Chondrocyte (in vitro differentiated cells): ENCODE data around the gene NELL2. TPM values are rescaled to one million over a fixed set of nuclear protein-coding genes. Genes with fewer than 3 reads are reported as not detected.
A peak's percentile ranks its signal among the peaks of the same experiment; 100 is the strongest.
"Not testable (repeated sequence)": the region's sequence is repeated elsewhere in the genome, so short reads cannot be mapped to it uniquely, and the experiment has no call there.

Experiments
- DNase-seq: peaks from one replicate; pipeline ENCODE4 v3.0.0; 2021; ENCODE audit warnings: mixed read lengths, low spot score
- H3K27ac Mint-ChIP-seq: one replicate; pipeline ENCODE4 v1.8.0; 2021; ENCODE audit warnings: mild to moderate bottlenecking, moderate library complexity, mixed read lengths; ENCODE audit not compliant: unreplicated experiment
- H3K27me3 Mint-ChIP-seq: 2 replicates; pipeline ENCODE4 v1.8.0; 2021; ENCODE audit warnings: low read depth, mixed read lengths
- H3K36me3 Mint-ChIP-seq: 2 replicates; pipeline ENCODE4 v1.8.0; 2021; ENCODE audit warnings: low read depth, mixed read lengths
- H3K4me1 Mint-ChIP-seq: 2 replicates; pipeline ENCODE4 v1.8.0; 2021; ENCODE audit warnings: low read depth, mild to moderate bottlenecking, mixed read lengths
- H3K4me3 Mint-ChIP-seq: one replicate; pipeline ENCODE4 v1.8.0; 2021; ENCODE audit warnings: mild to moderate bottlenecking, moderate library complexity, mixed read lengths; ENCODE audit not compliant: unreplicated experiment
- H3K9me3 Mint-ChIP-seq: 2 replicates; pipeline ENCODE4 v1.8.0; 2021; ENCODE audit warnings: low read depth, mixed read lengths
- CTCF ChIP-seq: fragments of 200-600 bp; sonication (generic); IDR thresholded peaks from 2 replicates; pipeline ENCODE4 v1.5.0; 2021; ENCODE audit warnings: antibody characterized with exemption, mild to moderate bottlenecking, moderate library complexity
- total RNA-seq: library from RNA; stranded (reverse); gene quantifications from 3 replicates; pipeline ENCODE4 v1.2.1, GENCODE V29; 2021

The NELL2 gene
- total RNA-seq, 1 donor from 2014 or later = not detected

DNA sequence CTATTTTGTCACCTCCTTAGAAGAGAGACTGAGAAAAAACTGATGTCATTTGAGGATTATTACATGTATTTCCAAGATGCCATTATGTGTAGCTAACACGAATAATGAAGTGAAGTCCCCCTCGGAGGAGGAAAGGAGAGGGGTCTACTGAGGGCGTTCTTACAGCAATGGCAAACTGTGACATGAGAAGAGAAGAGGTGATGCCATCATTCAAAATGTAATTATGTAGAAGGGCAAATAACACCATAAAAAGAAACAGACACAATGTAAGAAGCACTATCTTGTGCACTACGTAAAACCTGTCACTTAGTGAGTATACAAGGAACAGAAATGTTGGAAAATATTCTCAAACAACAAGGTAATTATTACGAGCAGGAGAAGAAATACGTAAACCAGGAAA is 126.5 kb downstream of the NELL2 start:
- no peaks in the 10 kb centered on the region for H3K36me3 Mint-ChIP-seq
- no peak for DNase-seq
- H3K4me3 Mint-ChIP-seq = no peak overlapping the region
- no peak for TF ChIP-seq CTCF
- H3K9me3 Mint-ChIP-seq = peaks cover 3% of the 10 kb centered on the region
- H3K4me1 Mint-ChIP-seq = peaks cover 10% of the 10 kb centered on the region
- H3K27ac Mint-ChIP-seq = no peak overlapping the region
- H3K27me3 Mint-ChIP-seq = peaks cover 2% of the 10 kb centered on the region

DNA sequence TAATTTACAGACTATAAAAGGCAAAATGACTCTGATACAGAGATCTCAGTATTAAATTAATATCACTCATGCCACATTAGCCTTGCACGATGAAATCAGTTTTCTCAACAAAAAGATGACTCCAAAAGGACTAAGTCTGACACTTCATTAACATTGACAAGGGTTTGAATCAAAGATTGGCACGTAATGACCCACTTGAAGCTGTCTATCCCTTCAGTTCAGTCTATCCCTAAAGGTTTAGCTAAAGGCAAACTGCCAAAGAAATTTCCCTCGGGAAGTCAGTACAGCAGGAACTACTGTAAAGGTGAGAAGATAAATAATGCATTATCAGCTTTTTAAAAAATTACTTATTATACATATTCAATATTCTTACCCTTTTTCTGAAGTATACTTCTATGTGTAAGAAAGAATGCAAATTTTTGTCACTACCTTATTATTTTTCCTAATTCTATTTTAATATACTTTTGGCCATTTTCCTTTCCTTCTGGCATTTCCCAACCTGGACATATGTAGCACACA is 127.1 kb downstream of the NELL2 start:
- H3K27ac Mint-ChIP-seq = no peak overlapping the region
- peaks cover 10% of the 10 kb centered on the region for H3K4me1 Mint-ChIP-seq

GRCh38 chr12:44741292-44741980 is 134.7 kb downstream of the NELL2 start:
- peaks cover 17% of the 10 kb centered on the region for H3K9me3 Mint-ChIP-seq
- not testable (repeated sequence) for H3K36me3 Mint-ChIP-seq, H3K4me1 Mint-ChIP-seq, H3K27ac Mint-ChIP-seq, H3K4me3 Mint-ChIP-seq, H3K27me3 Mint-ChIP-seq
- peak; percentile 35 for DNase-seq

More for the DNA sequence above, 127.1 kb downstream of the NELL2 start:
- Mint-ChIP-seq H3K36me3 (no peaks in the 10 kb centered on the region), H3K27me3 (no peaks in the 10 kb centered on the region), H3K9me3 (peaks cover 5% of the 10 kb centered on the region), H3K4me3 (no peak overlapping the region)
- TF ChIP-seq CTCF = no peak
- no peak for DNase-seq

DNA sequence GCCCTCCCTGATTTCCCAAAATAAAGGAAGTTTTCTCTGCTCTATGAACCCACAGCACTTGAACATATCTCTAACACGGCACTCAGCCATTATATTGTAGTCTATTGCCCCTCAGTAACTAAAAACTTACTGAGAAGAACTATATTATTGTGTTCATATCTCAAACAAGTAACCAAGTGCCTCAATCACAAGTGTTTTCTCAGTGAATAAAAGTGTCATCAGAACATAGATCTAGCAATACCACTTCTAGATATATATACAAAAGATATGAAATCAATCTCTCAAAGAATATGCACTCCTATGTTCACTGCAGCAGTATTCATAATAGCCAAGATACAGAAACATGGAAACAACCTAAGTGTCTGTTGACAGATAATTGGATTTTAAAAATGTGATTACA is 138.1 kb downstream of the NELL2 start:
- Mint-ChIP-seq H3K27me3 (peaks cover 2% of the 10 kb centered on the region), H3K4me1 (no peaks in the 10 kb centered on the region), H3K36me3 (peaks cover 2% of the 10 kb centered on the region), H3K9me3 (peaks cover 16% of the 10 kb centered on the region), H3K4me3 (no peak overlapping the region), H3K27ac (no peak overlapping the region)
- TF ChIP-seq CTCF = no peak
- DNase-seq = no peak

GRCh38 chr12:44728566-44728965 is 147.5 kb downstream of the NELL2 start:
- no peaks in the 10 kb centered on the region for H3K4me1 Mint-ChIP-seq
- peaks cover 62% of the 10 kb centered on the region for H3K9me3 Mint-ChIP-seq
- DNase-seq = no peak
- no peak overlapping the region for H3K27ac Mint-ChIP-seq
- H3K36me3 Mint-ChIP-seq = peaks cover 7% of the 10 kb centered on the region
- no peak for TF ChIP-seq CTCF
- H3K27me3 Mint-ChIP-seq = no peaks in the 10 kb centered on the region
- no peak overlapping the region for H3K4me3 Mint-ChIP-seq

DNA sequence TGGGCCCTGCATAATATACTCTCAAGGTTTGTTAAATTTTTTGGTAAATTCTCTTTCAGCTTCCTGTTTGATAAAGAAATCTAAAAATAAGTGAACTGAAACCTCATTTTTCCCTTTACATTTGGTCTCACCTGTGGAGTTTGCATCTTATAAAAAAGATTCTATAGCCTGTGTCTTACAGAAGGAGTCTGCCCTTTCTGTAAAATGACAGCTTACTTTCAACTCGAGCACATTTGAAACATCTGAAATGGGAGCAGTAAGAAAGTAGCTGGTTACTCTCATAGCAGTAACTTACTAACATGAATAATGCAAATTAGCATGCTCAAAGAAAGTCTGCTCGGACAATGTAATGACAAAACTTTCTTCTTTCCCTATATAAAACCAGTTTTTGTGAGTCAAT is 155.8 kb downstream of the NELL2 start:
- Mint-ChIP-seq H3K4me1 (no peaks in the 10 kb centered on the region), H3K27ac (no peak overlapping the region), H3K9me3 (peaks cover 14% of the 10 kb centered on the region), H3K4me3 (no peak overlapping the region), H3K27me3 (peaks cover 5% of the 10 kb centered on the region), H3K36me3 (no peaks in the 10 kb centered on the region)
- DNase-seq = no peak
- no peak for TF ChIP-seq CTCF
